Spleen (tissue), 7 donors: ENCODE measurements around the gene CITED4.

Experiments
- CTCF ChIP-seq, 11 experiments: fragments of 200-600 bp in 7 of 11; fragments of 450-650 bp in 4 of 11; sonication (generic) in 4 of 11; IDR thresholded peaks in 8 of 11; conservative IDR thresholded peaks in 3 of 11; 1 replicate in 7 of 11; 2 replicates in 4 of 11; pipeline versions ENCODE4 v1.4.0 to v1.8.0; 2016 to 2021; ENCODE audit warnings: antibody characterized with exemption in 11 of 11, inconsistent platforms in 4 of 11, mild to moderate bottlenecking in 1 of 11
- POLR2A ChIP-seq, 3 donors: fragments of 450-650 bp; IDR thresholded peaks; one replicate each; pipeline ENCODE4 v1.5.1; 2017; ENCODE audit warnings: antibody characterized with exemption in 3 of 3, mild to moderate bottlenecking in 1 of 3
- POLR2AphosphoS5 ChIP-seq, 3 donors: sonication (generic); formaldehyde crosslinking; IDR thresholded peaks; one replicate each; pipeline ENCODE4 v1.5.1; 2017; ENCODE audit warnings: antibody characterized with exemption in 3 of 3
- donor health status: DM: no; HTN: no; CAD: no; lungs with moderate emphysema.
- donor health status: DM: no; HTN: no; CAD: no.
- donor health status: DM: no; HTN: no; CAD: no.

DNA sequence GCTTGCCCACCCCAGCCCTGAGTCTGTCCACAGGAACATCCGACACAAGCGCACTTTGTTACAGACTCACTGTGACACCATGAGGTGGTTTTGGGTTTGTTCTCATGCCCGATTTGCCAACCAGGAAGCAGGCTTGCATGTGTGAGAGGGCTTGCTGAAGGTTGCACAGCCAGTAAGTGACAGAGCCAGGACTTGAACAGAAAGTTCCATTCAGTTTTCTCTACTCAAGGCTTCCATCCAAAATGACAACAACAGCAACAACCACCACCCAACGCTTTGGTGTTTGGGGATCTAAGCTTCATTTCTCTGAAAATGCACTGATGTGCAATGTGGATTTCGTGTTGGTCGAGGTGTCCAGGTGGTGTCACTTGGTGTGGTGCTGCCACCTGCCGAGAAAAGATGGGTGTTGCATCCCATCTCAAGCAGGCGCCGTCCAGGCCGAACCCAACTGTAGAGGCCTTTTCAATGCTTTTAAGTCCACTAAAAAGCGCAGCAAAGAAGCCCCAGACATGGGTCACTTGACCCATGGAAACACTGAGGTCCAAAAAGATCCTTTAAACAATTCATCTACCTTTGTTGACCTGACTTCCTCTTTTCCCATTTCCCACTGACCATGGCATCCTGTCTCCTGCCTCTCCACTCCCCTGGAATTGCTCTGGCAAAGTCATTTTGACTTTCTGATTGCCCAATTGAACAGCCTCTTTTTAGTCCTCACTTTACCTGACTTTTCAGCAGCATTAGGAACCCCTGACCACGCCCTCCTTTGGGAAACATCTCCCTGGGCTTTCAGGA lies 12.2 kb downstream of the CITED4 start:
- TF ChIP-seq CTCF (IDR thresholded peaks at IDR 0.05 in 8 of 11, conservative IDR thresholded peaks at IDR 0.05 in 3 of 11): peak; percentile 90 to 98 (median 95)
- no peak for TF ChIP-seq POLR2A (IDR thresholded peaks at IDR 0.05)
- no peak for TF ChIP-seq POLR2AphosphoS5 (IDR thresholded peaks at IDR 0.05)
